GM23338 (cell line): ENCODE measurements around the gene ARHGEF10L. TPM values are rescaled to one million over a fixed set of nuclear protein-coding genes. Genes with fewer than 3 reads are reported as not detected.
A peak's percentile ranks its signal among the peaks of the same experiment; 100 is the strongest.

Source experiments
- ATAC-seq: fragments of 200-7000 bp; cut with Tn5 transposase; 3 replicates; pipeline ENCODE4 v1.9.1; 2020
- DNase-seq: peaks from one replicate; pipeline ENCODE4 v3.0.0-alpha.2; 2015; ENCODE audit warnings: low spot score
- H2AFZ ChIP-seq: fragments of 200-600 bp; sonication (generic); 2 replicates; pipeline ENCODE4 v1.8.0; 2016; ENCODE audit warnings: antibody characterized with exemption, mild to moderate bottlenecking, moderate library complexity
- H3F3A ChIP-seq: fragments of 200-600 bp; sonication (generic); replicated peaks from 2 replicates; pipeline ENCODE4 v1.8.0; 2017; ENCODE audit warnings: antibody characterized with exemption, mixed run types, low read depth
- H3K27ac ChIP-seq: fragments of 200-600 bp; sonication (generic); 2 replicates; pipeline ENCODE4 v1.6.1; 2016; ENCODE audit warnings: low read depth
- H3K27me3 ChIP-seq: fragments of 200-600 bp; sonication (generic); 2 replicates; pipeline ENCODE4 v1.8.0; 2016; ENCODE audit warnings: mild to moderate bottlenecking, mixed run types, moderate library complexity; ENCODE audit not compliant: insufficient read depth
- H3K36me3 ChIP-seq: fragments of 200-600 bp; sonication (generic); 2 replicates; pipeline ENCODE4 v1.8.0; 2016; ENCODE audit warnings: mild to moderate bottlenecking; ENCODE audit not compliant: insufficient read depth
- H3K4me1 ChIP-seq: fragments of 200-600 bp; sonication (generic); 2 replicates; pipeline ENCODE4 v1.8.0; 2016; ENCODE audit warnings: mild to moderate bottlenecking, moderate library complexity; ENCODE audit not compliant: insufficient read depth
- H3K4me2 ChIP-seq: fragments of 200-600 bp; sonication (generic); 2 replicates; pipeline ENCODE4 v1.7.1; 2017; ENCODE audit warnings: mixed run types
- H3K4me3 ChIP-seq: fragments of 200-600 bp; sonication (generic); 2 replicates; pipeline ENCODE4 v1.6.1; 2016; ENCODE audit warnings: mixed run types
- H3K79me2 ChIP-seq: fragments of 200-600 bp; sonication (generic); replicated peaks from 2 replicates; pipeline ENCODE4 v1.8.0; 2017; ENCODE audit warnings: mild to moderate bottlenecking; ENCODE audit not compliant: insufficient read depth
- H3K9me2 ChIP-seq: fragments of 200-600 bp; sonication (generic); 2 replicates; pipeline ENCODE4 v1.8.0; 2017; ENCODE audit not compliant: insufficient read depth
- H4K20me1 ChIP-seq: fragments of 200-600 bp; sonication (generic); replicated peaks from 2 replicates; pipeline ENCODE4 v1.8.0; 2017; ENCODE audit warnings: mild to moderate bottlenecking; ENCODE audit not compliant: insufficient read depth
- H3K27ac Mint-ChIP-seq: 2 replicates; pipeline ENCODE4 v1.8.0; 2020; ENCODE audit warnings: inconsistent platforms, mild to moderate bottlenecking, moderate library complexity, mixed read lengths
- H3K27me3 Mint-ChIP-seq: 3 replicates; pipeline ENCODE4 v1.8.0; 2022; ENCODE audit warnings: low read depth, mild to moderate bottlenecking, moderate library complexity, mixed read lengths, inconsistent platforms; ENCODE audit not compliant: insufficient read depth, poor library complexity
- H3K36me3 Mint-ChIP-seq: 3 replicates; pipeline ENCODE4 v1.8.0; 2021; ENCODE audit warnings: low read depth, mild to moderate bottlenecking, inconsistent platforms, moderate library complexity, mixed read lengths
- H3K4me1 Mint-ChIP-seq: 3 replicates; pipeline ENCODE4 v1.8.0; 2020; ENCODE audit warnings: mild to moderate bottlenecking, inconsistent platforms, mixed read lengths
- H3K4me3 Mint-ChIP-seq: 3 replicates; pipeline ENCODE4 v1.8.0; 2021; ENCODE audit warnings: moderate library complexity, mild to moderate bottlenecking, inconsistent platforms, mixed read lengths
- H3K9me3 Mint-ChIP-seq: 3 replicates; pipeline ENCODE4 v1.8.0; 2020; ENCODE audit warnings: moderate library complexity, mild to moderate bottlenecking, inconsistent platforms, mixed read lengths
- CREB1 ChIP-seq: fragments of 250-450 bp; sonication (Bioruptor Pico); IDR thresholded peaks from 2 replicates; pipeline ENCODE4 v1.5.0; 2020; ENCODE audit warnings: low read depth, mild to moderate bottlenecking, moderate library complexity
- EZH2 ChIP-seq: fragments of 200-600 bp; sonication (generic); IDR thresholded peaks from one replicate; pipeline ENCODE4 v1.8.0; 2017; ENCODE audit warnings: antibody characterized with exemption, mild to moderate bottlenecking, low read depth; ENCODE audit not compliant: unreplicated experiment
- EZH2phosphoT487 ChIP-seq: fragments of 200-600 bp; sonication (generic); IDR thresholded peaks from one replicate; pipeline ENCODE4 v1.8.1; 2018; ENCODE audit warnings: antibody characterized with exemption; ENCODE audit not compliant: unreplicated experiment
- JUNB ChIP-seq: IDR thresholded peaks from one replicate; pipeline ENCODE4 v1.6.1; 2016; ENCODE audit warnings: antibody characterized with exemption; ENCODE audit not compliant: unreplicated experiment
- NANOG ChIP-seq: IDR thresholded peaks from 2 replicates; pipeline ENCODE4 v1.6.1; 2016; ENCODE audit warnings: antibody characterized with exemption, borderline replicate concordance
- POLR2AphosphoS5 ChIP-seq: IDR thresholded peaks from 2 replicates; pipeline ENCODE4 v1.6.1; 2016; ENCODE audit warnings: antibody characterized with exemption, low read depth
- STAT1 ChIP-seq: IDR thresholded peaks from one replicate; pipeline ENCODE4 v1.6.1; 2016; ENCODE audit warnings: antibody characterized with exemption; ENCODE audit not compliant: unreplicated experiment
- ZNF114 ChIP-seq: fragments of 250-450 bp; sonication (Bioruptor Pico); IDR thresholded peaks from 2 replicates; pipeline ENCODE4 v1.5.0; 2020; ENCODE audit warnings: mild to moderate bottlenecking, moderate library complexity
- ZNF331 ChIP-seq: fragments of 250-450 bp; sonication (Bioruptor Pico); IDR thresholded peaks from 2 replicates; pipeline ENCODE4 v1.5.0; 2020; ENCODE audit warnings: low read depth, mild to moderate bottlenecking, moderate library complexity
- polyA plus RNA-seq: library from polyadenylated mRNA; unstranded; fragments of >200 nt; fragmentation: Nextera tagmentation; extraction: Ambion mirVana; gene quantifications from 2 replicates; pipeline ENCODE4 v1.2.1, GENCODE V29; 2016
- total RNA-seq: library from RNA; depleted of rRNA; stranded (reverse); fragments of >200 nt; shearing (Covaris generic); gene quantifications from 2 replicates; pipeline ENCODE4 v1.2.3, GENCODE V29; 2014
- TF ChIP-seq, protein P1 (sequence below), 2 experiments: fragments of 200-600 bp in 1 of 2; sonication (generic) in 1 of 2; conservative IDR thresholded peaks; 2 replicates each; pipeline versions ENCODE4 v1.5.1 to v1.6.1; 2016 to 2017; ENCODE audit warnings: antibody characterized with exemption in 2 of 2, low read depth in 2 of 2, mild to moderate bottlenecking in 2 of 2, moderate library complexity in 1 of 2
- TF ChIP-seq, protein P2 (sequence below): IDR thresholded peaks from 2 replicates; pipeline ENCODE4 v1.6.1; 2016; ENCODE audit warnings: antibody characterized with exemption
- TF ChIP-seq, protein P3 (sequence below): IDR thresholded peaks from one replicate; pipeline ENCODE4 v1.6.1; 2018; ENCODE audit warnings: antibody characterized with exemption; ENCODE audit not compliant: unreplicated experiment

ARHGEF10L gene
- total and polyA plus RNA-seq, 2 experiments from 2014 or later = 12.1 to 46.8 TPM

DNA sequence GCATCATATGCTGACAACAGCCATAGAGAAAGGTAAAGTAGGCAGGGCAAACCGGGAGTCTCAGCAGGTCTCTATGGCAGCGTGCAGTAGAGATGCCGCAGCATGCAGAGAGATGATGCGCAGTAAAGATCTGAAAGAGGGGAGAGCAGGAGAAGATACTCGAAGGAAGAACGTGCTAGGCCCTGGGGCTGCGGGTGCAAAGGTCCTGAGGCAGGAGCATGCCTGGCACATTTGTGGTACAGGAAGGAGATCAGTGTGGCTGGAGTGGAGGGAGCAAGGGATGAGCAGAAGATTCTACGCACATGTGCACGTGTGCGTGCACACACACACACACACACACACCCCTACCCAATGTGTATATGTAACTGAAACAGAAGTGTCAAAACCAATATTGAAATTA, 45.0 kb downstream of the ARHGEF10L start (continued):
- TF ChIP-seq ZNF331 (CRISPR knock-in tag) = no peak
- TF ChIP-seq NANOG = no peak
- TF ChIP-seq, protein P1, sequence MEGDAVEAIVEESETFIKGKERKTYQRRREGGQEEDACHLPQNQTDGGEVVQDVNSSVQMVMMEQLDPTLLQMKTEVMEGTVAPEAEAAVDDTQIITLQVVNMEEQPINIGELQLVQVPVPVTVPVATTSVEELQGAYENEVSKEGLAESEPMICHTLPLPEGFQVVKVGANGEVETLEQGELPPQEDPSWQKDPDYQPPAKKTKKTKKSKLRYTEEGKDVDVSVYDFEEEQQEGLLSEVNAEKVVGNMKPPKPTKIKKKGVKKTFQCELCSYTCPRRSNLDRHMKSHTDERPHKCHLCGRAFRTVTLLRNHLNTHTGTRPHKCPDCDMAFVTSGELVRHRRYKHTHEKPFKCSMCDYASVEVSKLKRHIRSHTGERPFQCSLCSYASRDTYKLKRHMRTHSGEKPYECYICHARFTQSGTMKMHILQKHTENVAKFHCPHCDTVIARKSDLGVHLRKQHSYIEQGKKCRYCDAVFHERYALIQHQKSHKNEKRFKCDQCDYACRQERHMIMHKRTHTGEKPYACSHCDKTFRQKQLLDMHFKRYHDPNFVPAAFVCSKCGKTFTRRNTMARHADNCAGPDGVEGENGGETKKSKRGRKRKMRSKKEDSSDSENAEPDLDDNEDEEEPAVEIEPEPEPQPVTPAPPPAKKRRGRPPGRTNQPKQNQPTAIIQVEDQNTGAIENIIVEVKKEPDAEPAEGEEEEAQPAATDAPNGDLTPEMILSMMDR (conservative IDR thresholded peaks at IDR 0.05; ENCODE audit: low read depth in 2 of 2) = no peak
- TF ChIP-seq CREB1 (CRISPR knock-in tag) = no peak
- no peak for TF ChIP-seq EZH2phosphoT487

DNA sequence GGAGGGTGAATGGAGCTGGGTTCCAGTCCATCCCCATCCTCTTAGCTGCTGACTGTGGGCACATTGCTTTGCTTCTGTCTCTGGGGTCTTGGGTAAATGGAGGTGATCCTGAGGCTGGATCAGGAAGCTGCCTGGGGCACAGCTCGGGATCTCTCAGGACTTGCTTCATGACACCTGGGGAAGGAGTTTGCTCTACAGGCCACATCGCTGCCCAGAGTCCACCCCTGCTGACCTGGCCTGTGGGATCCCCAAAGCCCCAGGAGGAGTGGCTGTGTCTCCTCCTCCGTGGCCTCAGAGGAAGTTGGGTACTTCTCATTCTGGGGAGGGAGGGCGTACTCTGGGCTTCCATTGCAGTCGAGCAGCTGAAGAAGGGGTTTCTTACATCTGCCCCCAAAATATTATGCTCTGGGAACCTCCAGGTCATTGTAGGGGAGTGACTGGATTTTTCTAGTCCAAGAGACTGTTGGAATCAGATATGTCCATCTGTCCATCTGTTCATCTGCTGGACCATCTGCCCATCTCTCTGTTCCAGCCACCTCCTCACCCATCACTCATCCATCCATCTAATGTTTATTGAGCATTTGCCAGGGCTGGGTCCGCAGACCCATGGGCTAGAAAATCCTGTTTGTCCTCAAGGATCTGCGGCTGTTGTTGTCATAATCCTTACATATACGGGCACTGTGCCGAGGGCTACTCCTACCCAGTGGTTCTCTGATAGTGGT, 45.9 kb downstream of the ARHGEF10L start:
- ATAC-seq = no peak
- Histone ChIP-seq H2AFZ (no peak overlapping the region), H3K4me3 (no peak overlapping the region), H3K9me2 (no peaks in the 10 kb centered on the region), H3K27ac (peak overlapping the region; percentile 93; the same call in 1 of the 2 replicates), H3K79me2 (peaks cover 3% of the 10 kb centered on the region; the same call in 1 of the 2 replicates), H3K36me3 (0 out of 2 replicates have a peak, but pooled peaks cover 6% of the 10 kb centered on the region), H3K4me1 (peaks cover 57% of the 10 kb centered on the region), H3F3A (peaks cover 17% of the 10 kb centered on the region), H3K27me3 (no peaks in the 10 kb centered on the region), H3K4me2 (no peak overlapping the region), H4K20me1 (no peaks in the 10 kb centered on the region; the same call in 1 of the 2 replicates)
- Mint-ChIP-seq H3K36me3 (peaks cover 28% of the 10 kb centered on the region), H3K4me1 (peaks cover 69% of the 10 kb centered on the region), H3K9me3 (no peaks in the 10 kb centered on the region), H3K27ac (peak overlapping the region; percentile 56; the same call in 1 of the 2 replicates), H3K4me3 (no peak overlapping the region), H3K27me3 (peaks cover 23% of the 10 kb centered on the region)
- no peak for DNase-seq
- TF ChIP-seq, protein P2, sequence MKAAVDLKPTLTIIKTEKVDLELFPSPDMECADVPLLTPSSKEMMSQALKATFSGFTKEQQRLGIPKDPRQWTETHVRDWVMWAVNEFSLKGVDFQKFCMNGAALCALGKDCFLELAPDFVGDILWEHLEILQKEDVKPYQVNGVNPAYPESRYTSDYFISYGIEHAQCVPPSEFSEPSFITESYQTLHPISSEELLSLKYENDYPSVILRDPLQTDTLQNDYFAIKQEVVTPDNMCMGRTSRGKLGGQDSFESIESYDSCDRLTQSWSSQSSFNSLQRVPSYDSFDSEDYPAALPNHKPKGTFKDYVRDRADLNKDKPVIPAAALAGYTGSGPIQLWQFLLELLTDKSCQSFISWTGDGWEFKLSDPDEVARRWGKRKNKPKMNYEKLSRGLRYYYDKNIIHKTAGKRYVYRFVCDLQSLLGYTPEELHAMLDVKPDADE = no peak
- TF ChIP-seq, protein P1 (conservative IDR thresholded peaks at IDR 0.05; ENCODE audit: low read depth in 2 of 2) = no peak
- TF ChIP-seq, protein P3, sequence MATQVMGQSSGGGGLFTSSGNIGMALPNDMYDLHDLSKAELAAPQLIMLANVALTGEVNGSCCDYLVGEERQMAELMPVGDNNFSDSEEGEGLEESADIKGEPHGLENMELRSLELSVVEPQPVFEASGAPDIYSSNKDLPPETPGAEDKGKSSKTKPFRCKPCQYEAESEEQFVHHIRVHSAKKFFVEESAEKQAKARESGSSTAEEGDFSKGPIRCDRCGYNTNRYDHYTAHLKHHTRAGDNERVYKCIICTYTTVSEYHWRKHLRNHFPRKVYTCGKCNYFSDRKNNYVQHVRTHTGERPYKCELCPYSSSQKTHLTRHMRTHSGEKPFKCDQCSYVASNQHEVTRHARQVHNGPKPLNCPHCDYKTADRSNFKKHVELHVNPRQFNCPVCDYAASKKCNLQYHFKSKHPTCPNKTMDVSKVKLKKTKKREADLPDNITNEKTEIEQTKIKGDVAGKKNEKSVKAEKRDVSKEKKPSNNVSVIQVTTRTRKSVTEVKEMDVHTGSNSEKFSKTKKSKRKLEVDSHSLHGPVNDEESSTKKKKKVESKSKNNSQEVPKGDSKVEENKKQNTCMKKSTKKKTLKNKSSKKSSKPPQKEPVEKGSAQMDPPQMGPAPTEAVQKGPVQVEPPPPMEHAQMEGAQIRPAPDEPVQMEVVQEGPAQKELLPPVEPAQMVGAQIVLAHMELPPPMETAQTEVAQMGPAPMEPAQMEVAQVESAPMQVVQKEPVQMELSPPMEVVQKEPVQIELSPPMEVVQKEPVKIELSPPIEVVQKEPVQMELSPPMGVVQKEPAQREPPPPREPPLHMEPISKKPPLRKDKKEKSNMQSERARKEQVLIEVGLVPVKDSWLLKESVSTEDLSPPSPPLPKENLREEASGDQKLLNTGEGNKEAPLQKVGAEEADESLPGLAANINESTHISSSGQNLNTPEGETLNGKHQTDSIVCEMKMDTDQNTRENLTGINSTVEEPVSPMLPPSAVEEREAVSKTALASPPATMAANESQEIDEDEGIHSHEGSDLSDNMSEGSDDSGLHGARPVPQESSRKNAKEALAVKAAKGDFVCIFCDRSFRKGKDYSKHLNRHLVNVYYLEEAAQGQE = no peak
- TF ChIP-seq ZNF331 (CRISPR knock-in tag) = no peak
- no peak for TF ChIP-seq POLR2AphosphoS5
- TF ChIP-seq NANOG = no peak
- TF ChIP-seq EZH2 = no peak
- no peak for TF ChIP-seq JUNB
- TF ChIP-seq CREB1 (CRISPR knock-in tag) = no peak
- TF ChIP-seq ZNF114 (CRISPR knock-in tag) = no peak
- TF ChIP-seq EZH2phosphoT487 = no peak
- TF ChIP-seq STAT1 = no peak
